Activated T-helper 17 cell treated with anti-CD3 and anti-CD28 coated beads, Interleukin-2, amount 50 U/mL, for 72 hours (primary cell): ENCODE data around the gene ZNF771. TPM values are rescaled to one million over a fixed set of nuclear protein-coding genes. Genes with fewer than 3 reads are reported as not detected.

Experiments
- ATAC-seq: fragments of 150-1000 bp; cut with Tn5 transposase; replicated peaks from 2 replicates; pipeline ENCODE4 v1.10.0; 2021; ENCODE audit warnings: mild to moderate bottlenecking, moderate library complexity
- H3K27ac Mint-ChIP-seq: one replicate; pipeline ENCODE4 v1.8.0; 2022; ENCODE audit warnings: mixed read lengths
- H3K27me3 Mint-ChIP-seq: one replicate; pipeline ENCODE4 v1.8.0; 2022; ENCODE audit warnings: mixed read lengths
- H3K36me3 Mint-ChIP-seq: one replicate; pipeline ENCODE4 v1.8.0; 2022; ENCODE audit warnings: low read depth, mild to moderate bottlenecking, mixed read lengths
- H3K4me1 Mint-ChIP-seq: one replicate; pipeline ENCODE4 v1.8.0; 2022; ENCODE audit warnings: mixed read lengths
- H3K4me3 Mint-ChIP-seq: one replicate; pipeline ENCODE4 v1.8.0; 2022; ENCODE audit warnings: mild to moderate bottlenecking, mixed read lengths
- H3K9me3 Mint-ChIP-seq: one replicate; pipeline ENCODE4 v1.8.0; 2022; ENCODE audit warnings: mixed read lengths
- total RNA-seq, 2 donors: library from RNA; stranded (reverse); gene quantifications; one replicate each; pipeline ENCODE4 v1.2.3, GENCODE V29; 2022

The ZNF771 gene
- total RNA-seq, 2 donors from 2014 or later, result 5.1 to 5.2 TPM

DNA sequence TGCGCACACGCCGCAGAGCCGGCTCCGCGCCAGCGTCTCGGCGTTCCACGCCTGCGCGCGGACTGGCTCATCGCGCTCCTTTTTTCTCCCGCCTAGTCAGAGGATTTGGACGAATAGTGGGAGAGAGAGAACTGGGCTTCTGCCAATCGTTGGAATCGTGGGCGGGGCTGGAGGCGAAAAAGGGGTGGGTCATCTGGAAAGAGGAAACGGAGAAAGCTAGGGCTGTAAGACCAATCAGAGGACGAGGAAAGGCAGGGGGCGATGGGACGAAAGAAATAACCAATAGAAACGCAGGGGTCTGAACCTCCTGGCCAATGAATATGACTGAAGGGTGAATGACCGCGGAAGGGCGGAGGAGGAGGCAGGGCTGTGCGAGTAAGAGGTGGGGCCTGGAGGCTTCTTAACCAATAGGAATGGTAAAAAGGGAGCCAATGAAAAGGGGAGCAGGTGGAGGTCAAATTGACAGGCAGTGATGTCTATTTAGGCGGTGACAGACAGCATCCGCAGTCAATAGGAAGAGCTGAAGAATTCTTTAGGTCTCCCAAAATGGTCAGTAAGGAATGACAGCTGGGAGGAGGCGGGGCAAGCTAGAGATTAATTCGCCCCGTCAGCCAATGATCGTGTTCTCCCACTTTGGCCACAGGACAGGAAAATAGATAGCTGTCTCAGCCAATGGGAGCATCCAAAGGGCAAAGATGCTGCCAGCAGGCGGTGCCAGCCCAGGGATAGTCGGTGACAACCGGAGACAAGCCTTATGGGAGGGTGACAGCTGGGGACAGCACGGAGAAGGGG, 36.8 kb upstream of the ZNF771 start, which contains the start of gene TBC1D10B:
Gene TBC1D10B, minus strand, starts transcription at position 39 of the 792 bp plus-strand sequence. CDS start 311 bp downstream, outside the sequence.
- no peaks in the 10 kb centered on the region for H3K9me3 Mint-ChIP-seq
- H3K27ac Mint-ChIP-seq, result peak within 1 kb of the TSS; percentile 99
- H3K36me3 Mint-ChIP-seq, result peaks cover 43% of the 10 kb centered on the region
- peak within 1 kb of the TSS; percentile 98 for H3K4me3 Mint-ChIP-seq
- H3K4me1 Mint-ChIP-seq, result peaks cover 35% of the 10 kb centered on the region
- no peaks in the 10 kb centered on the region for H3K27me3 Mint-ChIP-seq
- peak; percentile 87 for ATAC-seq

GRCh38 chr16:30371248-30371816, 36.1 kb upstream of the ZNF771 start:
- peak overlapping the region; percentile 99 for H3K27ac Mint-ChIP-seq
- peaks cover 38% of the 10 kb centered on the region for H3K36me3 Mint-ChIP-seq
- ATAC-seq, result no peak
- H3K9me3 Mint-ChIP-seq, result no peaks in the 10 kb centered on the region
- H3K27me3 Mint-ChIP-seq, result no peaks in the 10 kb centered on the region
- peaks cover 31% of the 10 kb centered on the region for H3K4me1 Mint-ChIP-seq
- H3K4me3 Mint-ChIP-seq, result peak overlapping the region; percentile 98

DNA sequence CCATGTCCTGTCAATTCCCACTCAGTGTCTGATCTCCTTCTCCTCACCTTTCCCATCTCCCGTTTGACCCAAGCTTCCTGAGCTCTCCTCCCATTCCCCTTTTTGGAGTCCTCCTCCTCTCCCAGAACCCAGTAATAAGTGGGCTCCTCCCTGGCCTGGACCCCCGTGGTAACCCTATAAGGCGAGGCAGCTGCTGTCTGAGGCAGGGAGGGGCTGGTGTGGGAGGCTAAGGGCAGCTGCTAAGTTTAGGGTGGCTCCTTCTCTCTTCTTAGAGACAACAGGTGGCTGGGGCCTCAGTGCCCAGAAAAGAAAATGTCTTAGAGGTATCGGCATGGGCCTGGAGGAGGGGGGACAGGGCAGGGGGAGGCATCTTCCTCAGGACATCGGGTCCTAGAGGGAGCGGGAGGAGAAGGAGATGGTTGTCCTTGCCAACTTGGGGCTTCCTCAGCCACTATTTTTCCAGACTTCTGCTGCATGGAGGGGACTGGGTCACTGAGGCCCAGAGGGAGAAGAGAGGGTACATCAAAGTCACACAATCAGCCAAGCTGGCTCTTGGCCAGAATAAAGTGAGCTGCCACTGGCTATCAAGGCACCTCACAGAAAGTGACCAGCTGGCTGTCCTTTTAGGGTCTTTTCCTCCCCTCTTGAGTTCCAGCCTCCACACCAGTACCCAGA, 35.2 kb upstream of the ZNF771 start:
- Mint-ChIP-seq H3K4me3 (peak overlapping the region; percentile 98), H3K36me3 (peaks cover 32% of the 10 kb centered on the region), H3K27ac (peak overlapping the region; percentile 99), H3K4me1 (peaks cover 25% of the 10 kb centered on the region), H3K27me3 (no peaks in the 10 kb centered on the region), H3K9me3 (no peaks in the 10 kb centered on the region)
- ATAC-seq, result no peak

DNA sequence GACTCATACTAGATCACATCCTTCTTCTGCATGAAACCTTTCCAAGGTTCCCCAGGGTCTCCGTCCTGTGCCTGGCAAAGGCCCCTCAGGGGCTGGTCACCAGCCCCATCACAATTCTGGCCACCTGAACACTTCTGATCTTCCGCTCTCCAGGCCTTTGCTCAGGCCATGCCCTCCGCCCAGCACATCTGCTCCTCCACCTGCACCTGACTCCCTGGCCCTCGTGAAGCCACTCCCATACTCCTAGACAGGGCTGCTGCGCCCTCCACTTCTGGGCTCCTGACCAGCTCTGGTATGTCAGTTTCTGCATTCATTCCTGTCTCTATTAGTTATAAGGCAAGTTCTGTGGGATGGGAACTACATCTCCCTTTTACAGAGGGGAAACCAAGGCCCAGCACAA, 34.7 kb upstream of the ZNF771 start:
- Mint-ChIP-seq H3K4me3 (peak overlapping the region; percentile 98), H3K36me3 (peaks cover 32% of the 10 kb centered on the region), H3K27me3 (no peaks in the 10 kb centered on the region), H3K4me1 (peaks cover 23% of the 10 kb centered on the region), H3K9me3 (no peaks in the 10 kb centered on the region), H3K27ac (peak overlapping the region; percentile 82)
- no peak for ATAC-seq

DNA sequence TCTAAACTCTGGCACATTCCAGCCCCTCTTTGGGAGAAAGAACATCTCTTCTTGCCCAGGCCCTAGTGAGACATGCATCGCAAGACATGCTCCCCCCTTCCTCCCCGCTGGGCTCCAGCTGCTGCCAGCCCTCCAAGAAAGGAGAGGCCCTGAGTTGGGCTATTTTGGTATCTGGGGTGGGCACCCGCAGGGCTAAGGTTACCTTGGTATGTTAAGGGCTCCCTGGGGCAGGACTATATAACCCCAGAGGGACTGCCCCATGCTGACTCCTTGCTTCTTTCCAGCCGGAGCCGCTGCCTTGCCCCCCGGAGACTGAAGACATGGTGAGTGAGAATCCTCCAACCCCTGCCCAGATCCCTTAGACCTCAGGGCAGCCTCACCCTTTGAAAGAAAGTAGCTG, 32.9 kb upstream of the ZNF771 start, which contains the start of gene MYL11:
Gene MYL11, plus strand, starts transcription at position 265 of the 400 bp plus-strand sequence. Its CDS starts 56 bp downstream, at position 321.
- Mint-ChIP-seq H3K27me3 (no peaks in the 10 kb centered on the region), H3K9me3 (no peaks in the 10 kb centered on the region), H3K4me3 (no peak within 1 kb of the TSS), H3K36me3 (peaks cover 33% of the 10 kb centered on the region), H3K27ac (peak within 1 kb of the TSS; percentile 38), H3K4me1 (peaks cover 21% of the 10 kb centered on the region)
- ATAC-seq, result no peak

DNA sequence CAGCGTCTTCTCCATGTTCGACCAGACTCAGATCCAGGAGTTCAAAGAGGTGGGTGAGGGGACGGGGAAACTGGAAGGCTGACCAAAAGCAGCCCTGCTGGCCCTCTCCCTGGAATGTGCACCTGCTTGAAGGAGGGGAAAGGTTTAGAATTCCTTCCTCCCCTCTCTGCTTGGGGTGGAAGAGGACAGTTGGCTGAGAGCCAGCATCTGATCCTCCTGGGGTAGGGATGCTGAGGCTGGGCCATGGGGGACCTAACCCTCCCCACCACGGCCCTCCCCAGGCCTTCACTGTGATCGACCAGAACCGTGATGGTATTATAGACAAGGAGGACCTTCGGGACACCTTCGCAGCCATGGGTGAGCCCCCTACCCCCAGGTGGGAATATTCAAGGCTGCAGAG, 31.5 kb upstream of the ZNF771 start:
- no peak for ATAC-seq
- H3K27me3 Mint-ChIP-seq, result no peaks in the 10 kb centered on the region
- peak overlapping the region; percentile 38 for H3K27ac Mint-ChIP-seq
- H3K36me3 Mint-ChIP-seq, result peaks cover 40% of the 10 kb centered on the region
- peaks cover 27% of the 10 kb centered on the region for H3K4me1 Mint-ChIP-seq
- H3K9me3 Mint-ChIP-seq, result no peaks in the 10 kb centered on the region
- H3K4me3 Mint-ChIP-seq, result peak overlapping the region; percentile 85

GRCh38 chr16:30376461-30376902, 30.9 kb upstream of the ZNF771 start:
- H3K4me1 Mint-ChIP-seq, result peaks cover 22% of the 10 kb centered on the region
- H3K4me3 Mint-ChIP-seq, result peak overlapping the region; percentile 85
- ATAC-seq, result no peak
- peak overlapping the region; percentile 99 for H3K27ac Mint-ChIP-seq
- no peaks in the 10 kb centered on the region for H3K27me3 Mint-ChIP-seq
- H3K9me3 Mint-ChIP-seq, result no peaks in the 10 kb centered on the region
- H3K36me3 Mint-ChIP-seq, result peaks cover 46% of the 10 kb centered on the region

DNA sequence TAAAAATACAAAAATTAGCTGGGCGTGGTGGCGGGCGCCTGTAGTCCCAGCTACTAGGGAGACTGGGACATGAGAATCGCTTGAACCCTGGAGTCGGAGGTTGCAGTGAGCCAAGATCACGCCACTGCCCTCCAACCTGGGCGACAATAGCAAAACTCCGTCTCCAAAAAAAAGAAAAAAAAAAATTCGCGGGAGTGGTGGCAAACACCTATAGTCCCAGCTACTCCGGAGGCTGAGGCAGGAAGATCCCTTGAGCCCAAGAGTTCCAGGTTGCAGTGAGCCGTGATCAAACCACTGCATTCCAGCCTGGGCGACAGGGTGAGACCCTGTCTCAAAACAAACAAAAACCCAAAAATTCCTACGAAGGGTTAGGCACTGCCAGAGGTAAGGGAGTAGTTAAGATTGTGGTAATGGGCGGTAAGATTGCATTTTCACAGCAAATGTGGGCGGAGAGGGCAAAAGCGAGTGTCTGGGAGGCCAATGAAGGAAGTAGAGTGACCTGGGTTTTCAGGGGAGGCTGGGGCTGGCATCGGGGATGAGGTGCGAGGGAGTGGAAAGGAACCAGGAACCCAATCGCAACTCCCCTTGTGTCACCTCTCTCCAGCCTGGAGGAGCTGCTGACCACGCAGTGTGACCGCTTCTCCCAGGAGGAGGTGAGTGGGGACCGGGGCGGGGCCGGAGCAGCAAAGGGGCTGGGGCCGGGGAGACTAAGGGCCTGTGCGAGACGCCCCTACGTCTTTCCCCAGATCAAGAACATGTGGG, 30.2 kb upstream of the ZNF771 start:
- peak overlapping the region; percentile 99 for H3K27ac Mint-ChIP-seq
- H3K36me3 Mint-ChIP-seq, result peaks cover 50% of the 10 kb centered on the region
- no peaks in the 10 kb centered on the region for H3K27me3 Mint-ChIP-seq
- peaks cover 15% of the 10 kb centered on the region for H3K4me1 Mint-ChIP-seq
- no peaks in the 10 kb centered on the region for H3K9me3 Mint-ChIP-seq
- no peak for ATAC-seq
- H3K4me3 Mint-ChIP-seq, result peak overlapping the region; percentile 85

GRCh38 chr16:30377812-30378235, 29.6 kb upstream of the ZNF771 start:
- Mint-ChIP-seq H3K4me3 (peak overlapping the region; percentile 85), H3K9me3 (no peaks in the 10 kb centered on the region), H3K36me3 (peaks cover 50% of the 10 kb centered on the region), H3K27ac (peak overlapping the region; percentile 99), H3K4me1 (peaks cover 15% of the 10 kb centered on the region), H3K27me3 (no peaks in the 10 kb centered on the region)
- peak; percentile 58 for ATAC-seq

GRCh38 chr16:30378236-30379157, 28.9 kb upstream of the ZNF771 start:
- peak; percentile 87 for ATAC-seq
- Mint-ChIP-seq H3K4me3 (peak overlapping the region; percentile 85), H3K36me3 (peaks cover 50% of the 10 kb centered on the region), H3K4me1 (peaks cover 15% of the 10 kb centered on the region), H3K27ac (peak overlapping the region; percentile 99), H3K9me3 (no peaks in the 10 kb centered on the region), H3K27me3 (no peaks in the 10 kb centered on the region)

GRCh38 chr16:30379158-30379783, 28.1 kb upstream of the ZNF771 start:
- H3K27ac Mint-ChIP-seq, result peak overlapping the region; percentile 99
- peaks cover 19% of the 10 kb centered on the region for H3K4me1 Mint-ChIP-seq
- H3K4me3 Mint-ChIP-seq, result peak overlapping the region; percentile 85
- no peaks in the 10 kb centered on the region for H3K27me3 Mint-ChIP-seq
- peaks cover 50% of the 10 kb centered on the region for H3K36me3 Mint-ChIP-seq
- no peaks in the 10 kb centered on the region for H3K9me3 Mint-ChIP-seq
- ATAC-seq, result no peak

GRCh38 chr16:30380072-30380802, 27.2 kb upstream of the ZNF771 start:
- ATAC-seq, result no peak
- Mint-ChIP-seq H3K4me3 (peak overlapping the region; percentile 85), H3K27me3 (no peaks in the 10 kb centered on the region), H3K9me3 (no peaks in the 10 kb centered on the region), H3K36me3 (peaks cover 50% of the 10 kb centered on the region), H3K27ac (peak overlapping the region; percentile 99), H3K4me1 (peaks cover 19% of the 10 kb centered on the region)
